Fibroblast of peridontal ligament (primary cell): Measurements from ENCODE around the gene ROR2.
"Not testable (repeated sequence)": the region's sequence is repeated elsewhere in the genome, so short reads cannot be mapped to it uniquely, and the experiment has no call there.

Experiments used
- DNase-seq: peaks from one replicate; pipeline ENCODE4 v3.0.0-alpha.2; 2010; ENCODE audit errors: extremely low read depth

Gene ROR2

DNA sequence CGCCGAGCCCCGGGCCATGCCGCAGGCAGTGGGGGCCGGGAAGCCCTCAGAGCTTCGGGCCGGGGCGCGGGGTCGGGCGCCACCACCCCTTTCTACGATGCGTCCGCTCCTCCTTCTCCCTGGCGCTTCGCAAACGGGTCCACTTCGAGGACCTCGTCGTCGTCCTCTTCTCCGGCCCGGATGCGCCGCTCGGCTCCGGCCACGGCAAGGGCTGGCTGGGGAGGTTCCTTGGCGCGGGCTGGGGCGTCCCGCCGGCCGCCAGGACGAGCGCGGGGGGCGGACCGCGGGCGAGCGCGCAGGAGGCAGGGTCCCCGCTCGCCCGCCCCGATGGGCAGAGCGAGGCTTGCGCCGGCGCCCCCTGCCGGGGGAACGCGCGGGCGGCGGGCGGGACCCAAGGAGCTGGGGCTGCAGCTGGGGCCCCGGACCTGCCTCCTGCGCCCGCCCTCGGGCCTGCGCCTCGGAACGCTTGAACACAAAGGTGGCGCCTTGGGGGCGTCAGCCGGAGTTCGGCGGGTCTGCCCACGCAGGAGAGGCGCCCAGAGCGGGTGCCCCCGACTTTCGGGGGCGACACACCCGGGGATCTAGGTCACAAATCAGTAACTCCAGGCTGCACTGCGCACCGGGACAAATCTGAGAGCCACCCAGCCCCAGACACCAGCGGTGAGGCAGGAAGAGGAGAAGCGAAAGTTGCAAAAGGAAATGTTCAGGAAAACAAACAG lies at the start of gene ROR2:
ROR2 (minus strand) TSS at position 283 of the 719 bp plus-strand sequence.
- DNase-seq, result no peak

DNA sequence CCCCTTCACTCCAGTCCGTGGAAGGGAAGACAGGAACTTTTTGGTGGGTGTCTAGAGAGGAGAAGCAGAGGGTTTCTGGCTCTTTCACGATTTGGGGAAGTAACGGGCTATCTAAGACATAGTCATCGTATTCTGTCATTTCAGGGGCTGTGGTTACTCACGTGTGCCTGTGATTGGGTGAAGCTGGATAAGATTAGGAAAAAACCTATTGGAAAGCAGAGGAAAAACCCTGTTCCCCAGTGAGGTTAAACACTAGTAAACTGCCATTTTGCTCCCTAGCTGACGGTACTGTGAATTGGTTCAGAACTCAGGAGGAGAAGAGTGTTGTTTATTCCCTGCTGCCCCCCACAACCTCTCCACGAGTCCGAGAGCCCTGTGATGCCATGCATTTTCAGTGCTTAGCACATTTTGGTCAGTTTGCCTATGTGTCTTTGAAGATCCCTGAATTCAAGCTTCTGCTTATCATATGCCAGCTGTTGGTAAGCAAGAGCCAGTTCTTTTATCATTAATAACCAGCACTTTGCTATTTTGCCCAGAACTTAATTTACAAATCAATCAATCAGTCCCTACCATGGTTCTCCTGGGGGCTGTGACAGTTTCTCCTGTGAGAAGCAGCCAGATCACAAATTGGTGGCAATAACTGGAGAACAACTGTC lies 45.1 kb upstream of the ROR2 start:
- DNase-seq, result no peak

DNA sequence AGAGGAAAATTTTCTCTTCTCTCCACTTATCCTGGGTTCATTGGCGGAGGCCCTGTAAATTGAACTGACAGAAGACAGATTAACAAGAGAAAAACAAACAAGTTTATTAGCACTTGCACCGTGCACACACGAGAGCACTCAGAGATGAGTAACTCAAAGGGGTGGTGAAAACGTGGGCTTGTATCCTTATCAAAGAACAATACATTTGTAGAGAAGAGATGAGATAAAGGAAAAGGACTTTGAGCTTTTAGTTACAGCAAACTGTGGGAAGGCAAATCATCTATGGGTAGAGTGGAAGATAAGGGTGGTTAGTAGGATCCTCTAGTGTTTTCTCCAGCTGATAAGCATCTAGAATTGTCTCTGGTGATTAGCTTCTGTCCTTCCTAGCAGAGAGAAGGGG lies 44.4 kb upstream of the ROR2 start:
- no peak for DNase-seq

DNA sequence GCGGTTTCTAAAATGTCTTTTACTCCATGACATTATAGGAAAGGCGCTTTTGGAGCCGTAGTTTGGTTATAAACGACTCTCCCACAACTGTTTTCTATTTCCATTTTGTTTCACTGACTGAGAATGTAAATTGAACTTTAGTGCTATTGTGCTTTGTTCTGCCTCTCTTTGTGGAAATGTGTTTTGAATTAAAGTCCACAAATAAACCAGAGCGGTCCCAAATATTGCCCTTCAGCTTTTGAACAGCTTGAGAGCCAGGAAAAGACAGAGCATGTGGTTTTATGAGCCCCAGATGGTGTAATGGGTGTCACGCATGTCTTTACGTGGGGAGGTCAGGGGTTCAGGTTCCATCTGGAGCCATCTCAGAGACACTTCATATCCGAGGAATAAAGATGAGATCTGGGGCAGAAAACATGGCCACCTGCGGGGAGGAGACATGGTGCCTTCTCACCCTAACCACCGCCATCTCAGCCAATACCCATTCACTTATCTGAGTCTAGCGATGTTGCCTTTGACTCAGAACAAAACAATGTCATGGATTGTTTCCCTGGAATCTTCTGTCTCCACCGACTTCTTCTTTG lies 42.5 kb upstream of the ROR2 start:
- DNase-seq, result peak; percentile 87

DNA sequence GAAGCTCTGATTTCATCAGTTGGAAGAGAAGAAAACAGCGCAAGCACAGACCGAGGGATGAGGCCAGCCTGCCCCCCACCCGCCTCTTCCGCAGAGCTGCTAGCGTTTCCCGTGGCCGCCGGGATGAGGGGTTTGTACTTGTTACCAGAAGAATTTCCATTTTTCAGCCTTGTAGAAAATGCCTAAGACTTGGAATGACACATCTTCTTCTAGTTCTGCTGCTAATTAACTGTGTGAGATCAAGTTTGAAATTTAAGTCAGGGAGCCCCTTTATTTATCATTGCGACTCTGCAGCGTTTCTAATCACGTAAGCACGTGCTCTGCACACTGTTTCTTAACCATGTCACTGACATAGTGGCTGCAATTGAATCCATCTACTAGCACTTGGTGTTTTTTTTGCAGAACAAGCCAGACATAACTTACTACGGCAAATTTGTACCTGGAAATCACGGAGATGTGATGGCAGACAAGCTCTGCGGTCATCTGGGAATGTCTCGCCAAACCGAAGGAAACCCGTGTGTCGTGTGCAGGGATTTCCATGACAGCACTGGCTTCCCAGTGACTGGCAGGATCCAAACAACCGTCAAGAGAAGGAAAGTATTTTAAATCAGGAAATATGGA lies 41.8 kb upstream of the ROR2 start:
- DNase-seq, result peak; percentile 23

DNA sequence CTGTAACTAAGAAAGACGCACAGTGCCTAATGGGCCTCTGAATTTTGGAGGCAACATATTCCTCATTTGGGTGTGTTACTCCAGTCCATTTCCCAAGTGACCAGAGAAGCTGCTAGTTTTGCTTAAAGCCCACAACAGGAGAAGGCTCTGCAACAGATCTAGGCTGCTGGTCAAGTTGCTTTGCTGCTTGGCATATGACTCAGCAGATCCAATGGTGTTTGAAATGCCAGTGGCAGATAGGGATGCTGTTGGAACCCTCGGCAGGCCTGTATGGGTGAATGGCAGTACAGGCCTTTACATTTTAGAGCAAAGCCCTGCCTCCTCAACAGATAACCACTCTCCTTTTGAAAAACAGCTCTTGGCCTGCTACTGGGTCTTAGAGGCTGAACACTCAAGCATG lies 36.2 kb upstream of the ROR2 start:
- no peak for DNase-seq

DNA sequence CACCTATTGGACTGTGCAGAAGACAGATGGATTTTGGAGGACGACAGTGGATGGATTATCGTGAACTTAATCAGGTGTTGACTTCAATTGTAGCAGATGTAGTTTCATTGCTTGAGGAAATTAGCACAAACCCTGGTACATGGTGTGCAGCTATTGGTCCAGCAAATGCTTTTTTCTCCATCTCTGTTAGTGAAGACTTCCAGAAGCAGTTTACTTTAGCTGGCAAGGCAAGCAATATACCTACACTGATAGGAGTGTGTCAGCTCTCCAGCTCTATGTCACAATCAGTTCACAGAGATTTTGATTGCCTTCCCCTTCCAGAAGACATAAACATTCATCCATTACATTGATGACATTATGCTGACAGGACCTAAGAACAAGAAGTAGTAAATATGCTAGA lies 35.7 kb upstream of the ROR2 start:
- no peak for DNase-seq

DNA sequence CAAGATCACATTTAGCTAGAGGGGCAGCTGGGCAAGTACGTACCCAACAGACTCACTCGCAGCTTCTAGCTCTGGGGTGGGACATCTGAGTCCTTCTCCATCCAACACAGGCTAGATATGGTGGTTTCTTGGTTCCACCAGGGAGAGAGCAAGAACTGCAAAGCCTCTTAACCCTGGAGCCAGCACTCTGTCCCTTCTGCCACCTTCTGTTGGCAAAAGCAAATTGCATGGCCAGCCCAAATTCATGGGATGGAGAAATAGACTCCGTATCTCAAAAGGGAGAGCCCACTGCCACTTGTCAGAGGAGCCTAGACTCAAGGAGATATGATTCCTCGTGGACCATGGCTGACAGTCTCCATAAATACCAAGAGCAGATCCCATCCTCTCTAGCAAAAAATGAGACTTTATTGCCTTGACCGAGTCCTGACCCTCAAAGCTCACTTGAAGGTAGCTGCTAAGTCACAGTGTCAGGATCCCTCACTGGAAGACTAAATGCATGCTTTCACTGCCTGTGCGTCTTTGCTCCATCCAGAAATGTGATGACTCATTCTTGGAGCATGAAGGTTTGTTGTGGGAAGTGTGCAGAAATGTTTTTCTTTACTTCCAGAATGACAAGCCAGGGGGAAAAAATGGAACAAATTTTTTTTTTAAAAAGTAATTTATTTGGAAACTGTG lies 28.8 kb upstream of the ROR2 start:
- DNase-seq, result peak; percentile 55

DNA sequence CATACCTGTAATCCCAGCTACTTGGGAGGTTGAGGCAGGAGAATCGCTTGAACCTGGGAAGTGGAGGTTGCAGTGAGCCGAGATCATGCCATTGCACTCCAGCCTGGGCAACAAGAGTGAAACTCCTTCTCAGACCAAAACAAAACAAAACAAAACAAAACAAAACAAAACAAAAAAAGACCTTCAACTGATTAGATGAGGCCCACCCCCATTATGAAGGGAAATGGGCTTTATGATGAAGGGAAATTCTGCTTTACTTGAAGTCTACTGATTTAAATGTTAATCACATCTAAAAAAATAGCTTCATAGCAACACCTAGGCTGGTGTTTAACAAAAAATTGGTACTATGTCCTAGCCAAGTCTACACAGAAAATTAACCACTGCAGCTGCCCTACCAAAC lies 25.2 kb upstream of the ROR2 start:
- DNase-seq, result not testable (repeated sequence)

DNA sequence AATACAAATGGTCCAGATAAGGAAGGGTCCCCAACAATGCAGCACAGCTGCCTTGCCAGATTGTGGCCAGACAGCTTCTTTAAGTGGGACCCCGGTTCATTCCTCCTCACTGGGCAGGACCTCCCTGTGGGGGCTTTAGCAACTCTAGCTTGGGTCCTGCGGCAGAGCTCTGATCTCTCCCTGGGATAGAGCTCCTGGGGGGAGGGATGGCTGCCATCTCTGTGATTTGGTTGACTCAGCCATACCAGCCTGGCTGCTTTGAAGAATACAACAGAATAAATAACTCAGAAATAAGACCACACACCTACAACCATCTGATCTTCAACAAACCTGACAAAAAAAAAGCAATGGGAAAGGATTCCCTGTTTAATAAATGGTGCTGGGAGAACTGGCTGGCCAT lies 22.7 kb upstream of the ROR2 start:
- no peak for DNase-seq

DNA sequence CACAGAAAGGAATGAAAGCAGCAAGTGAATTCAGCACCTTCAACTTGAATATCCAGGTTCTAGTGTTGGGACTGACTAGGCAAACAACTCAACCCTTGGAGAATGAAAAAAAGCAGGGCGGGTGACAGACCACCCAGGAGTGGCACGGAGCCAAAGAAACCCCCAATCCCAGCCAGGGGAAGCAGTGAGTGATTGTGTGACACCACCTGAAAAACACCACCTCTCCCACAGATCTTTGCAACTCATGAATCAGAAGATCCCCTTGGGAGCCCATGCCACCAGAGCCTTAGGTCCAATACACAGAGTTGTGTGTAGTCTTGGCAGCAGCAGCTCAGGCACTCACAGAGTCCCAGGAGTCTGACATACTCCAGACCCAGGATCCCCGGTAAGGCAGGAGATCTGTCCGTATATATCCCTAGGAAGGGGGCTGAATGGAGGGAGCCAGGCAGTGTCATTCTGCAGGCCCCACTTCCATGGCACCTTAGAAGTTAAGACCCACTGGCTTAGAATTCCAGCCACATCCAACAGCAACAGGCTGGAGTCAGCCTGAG lies 22.1 kb upstream of the ROR2 start:
- no peak for DNase-seq

DNA sequence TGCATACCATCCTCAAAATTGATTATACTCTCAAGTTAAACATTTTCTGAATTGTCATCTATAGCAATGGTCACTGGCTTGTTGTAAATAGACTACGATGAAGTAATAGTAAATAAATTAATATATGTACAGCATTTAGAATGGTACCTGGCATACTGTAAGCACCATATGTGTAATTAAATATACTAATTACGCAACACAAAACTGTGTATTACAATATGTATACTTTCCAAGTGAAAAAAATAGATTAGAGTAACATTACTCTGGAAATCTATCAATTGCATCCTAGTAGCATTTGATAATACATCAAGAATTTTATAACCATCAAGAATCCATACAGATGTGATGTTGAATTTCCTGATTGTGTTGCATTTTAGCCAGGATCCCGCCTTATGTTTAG lies 17.2 kb upstream of the ROR2 start:
- DNase-seq, result no peak

DNA sequence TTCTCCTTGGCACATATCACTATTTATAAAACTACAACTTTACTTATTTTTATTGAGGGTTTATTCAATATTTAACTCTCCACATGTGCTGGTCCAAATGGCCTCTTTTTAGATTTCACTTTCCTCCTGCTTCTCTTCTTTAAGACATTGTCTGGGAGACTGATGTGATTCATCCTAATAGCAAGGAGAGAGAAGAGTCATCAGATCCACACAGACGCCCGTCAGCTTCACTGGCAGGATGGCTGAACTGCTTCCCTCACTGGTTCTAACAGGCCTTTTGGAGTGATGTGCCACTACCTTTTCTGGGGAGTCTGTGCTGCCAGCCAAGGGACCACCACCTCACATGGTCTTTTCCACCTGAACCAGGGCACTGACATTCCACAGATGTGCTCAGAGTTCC lies 16.5 kb upstream of the ROR2 start:
- DNase-seq, result no peak

DNA sequence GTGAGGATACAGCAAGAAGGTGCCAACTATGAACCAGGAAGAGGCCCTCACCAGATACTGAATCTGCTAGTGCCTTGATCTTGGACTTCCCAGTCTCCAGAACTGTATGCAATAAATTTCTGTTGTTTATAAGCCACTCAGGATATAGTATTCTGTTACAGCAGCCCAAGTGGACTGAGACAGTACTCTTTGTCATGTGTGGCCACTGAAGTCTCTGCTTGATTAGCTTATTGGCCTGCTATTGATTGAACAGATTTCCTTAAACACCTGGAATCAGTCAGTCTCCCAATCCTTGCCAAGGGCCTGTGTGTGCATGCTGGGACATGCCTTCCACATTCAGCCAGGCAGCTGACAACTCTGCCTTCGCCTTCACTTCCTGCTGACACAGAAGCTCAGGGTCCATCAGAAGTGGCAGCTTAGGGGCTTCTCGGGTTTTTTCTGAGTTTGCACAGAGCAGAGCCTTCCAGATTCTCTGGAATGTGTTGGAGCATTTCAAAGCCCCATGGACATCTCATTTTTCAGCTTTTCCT lies 13.7 kb upstream of the ROR2 start:
- no peak for DNase-seq

DNA sequence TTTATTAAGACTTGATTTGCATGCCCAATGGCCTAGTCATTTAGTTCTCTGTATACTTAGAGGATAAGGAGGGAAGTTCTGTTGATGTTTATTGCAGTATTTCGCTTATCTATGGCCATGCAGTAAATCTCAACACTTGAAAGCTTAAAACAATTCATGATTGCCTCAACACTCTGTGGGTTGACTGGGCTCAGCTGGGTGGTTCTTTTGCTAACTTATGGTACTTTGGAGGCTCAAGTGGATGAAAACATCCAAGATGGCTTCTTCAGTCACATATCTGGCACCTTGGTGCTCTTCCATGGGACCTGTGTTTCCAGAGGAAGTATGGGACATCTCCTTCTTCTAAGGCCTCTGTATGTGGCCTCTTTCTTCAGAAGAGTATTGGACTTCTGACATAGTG lies 10.3 kb upstream of the ROR2 start:
- DNase-seq, result no peak

DNA sequence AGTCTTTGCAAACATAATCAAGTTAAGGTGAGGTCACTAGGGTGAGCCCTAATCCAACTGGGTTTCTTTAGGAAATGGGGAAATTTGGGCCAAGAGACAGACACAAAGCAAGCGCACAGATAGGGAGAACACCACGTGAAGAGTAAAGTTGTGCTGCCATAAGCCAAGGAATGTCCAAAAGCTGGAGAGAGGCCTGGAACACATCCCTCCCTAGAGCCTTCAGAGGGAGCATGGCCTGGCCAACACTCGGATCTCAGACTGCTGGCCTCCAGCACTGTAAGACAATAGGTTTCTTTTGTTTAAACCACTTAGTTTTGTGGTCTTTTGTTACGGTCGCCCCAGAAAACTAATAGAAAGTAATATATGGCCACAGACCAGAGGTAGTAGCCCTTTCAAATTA lies 8.1 kb upstream of the ROR2 start:
- DNase-seq, result no peak

DNA sequence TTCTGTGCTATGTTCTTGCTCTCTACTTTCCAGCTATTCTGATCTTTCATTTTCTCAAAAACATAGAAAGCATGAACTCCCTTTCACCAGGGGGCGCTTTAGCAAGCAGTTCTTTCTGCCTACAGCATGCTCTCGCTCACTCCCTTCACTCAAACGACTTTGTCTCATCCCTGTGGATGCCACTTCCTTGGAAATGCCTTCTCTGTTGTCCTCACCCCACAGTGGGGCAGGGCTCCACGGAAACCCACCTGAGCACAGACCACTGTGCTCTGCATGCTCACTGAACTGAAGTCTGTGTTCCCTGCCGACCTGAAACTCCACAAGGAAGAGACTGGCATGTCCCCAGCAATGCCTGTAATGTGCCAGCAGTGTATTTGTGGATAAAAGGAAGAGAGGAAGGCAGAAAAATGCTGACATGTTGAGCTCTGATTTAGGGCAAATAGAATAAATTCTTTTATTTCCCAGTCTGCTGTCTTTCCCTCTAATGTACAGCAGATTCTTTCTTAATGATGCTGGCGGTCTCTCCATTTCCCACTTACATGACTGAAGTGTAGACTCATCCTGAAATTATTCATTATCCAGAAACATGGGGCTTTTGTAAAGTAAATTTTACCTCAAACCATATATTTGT lies 4.9 kb upstream of the ROR2 start:
- peak; percentile 66 for DNase-seq

DNA sequence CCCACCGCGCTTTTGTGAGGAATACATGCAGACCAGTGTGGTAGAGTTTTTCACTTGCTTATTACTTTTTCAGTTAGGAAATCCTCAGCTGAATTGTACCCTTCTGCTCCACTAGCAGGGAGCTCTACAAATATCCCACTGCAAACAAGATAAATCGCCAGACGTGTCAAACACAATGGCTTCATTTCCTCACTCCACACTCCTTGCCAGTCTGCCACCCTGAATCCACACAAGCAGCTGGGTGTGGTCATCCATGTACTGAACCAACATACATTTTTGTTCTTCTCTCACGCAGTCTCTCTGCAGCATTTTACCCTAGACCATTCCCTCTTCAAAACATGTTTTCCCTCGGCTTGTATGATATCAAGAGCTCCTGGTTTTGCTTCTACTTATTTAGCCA lies 3.7 kb upstream of the ROR2 start:
- DNase-seq, result no peak

DNA sequence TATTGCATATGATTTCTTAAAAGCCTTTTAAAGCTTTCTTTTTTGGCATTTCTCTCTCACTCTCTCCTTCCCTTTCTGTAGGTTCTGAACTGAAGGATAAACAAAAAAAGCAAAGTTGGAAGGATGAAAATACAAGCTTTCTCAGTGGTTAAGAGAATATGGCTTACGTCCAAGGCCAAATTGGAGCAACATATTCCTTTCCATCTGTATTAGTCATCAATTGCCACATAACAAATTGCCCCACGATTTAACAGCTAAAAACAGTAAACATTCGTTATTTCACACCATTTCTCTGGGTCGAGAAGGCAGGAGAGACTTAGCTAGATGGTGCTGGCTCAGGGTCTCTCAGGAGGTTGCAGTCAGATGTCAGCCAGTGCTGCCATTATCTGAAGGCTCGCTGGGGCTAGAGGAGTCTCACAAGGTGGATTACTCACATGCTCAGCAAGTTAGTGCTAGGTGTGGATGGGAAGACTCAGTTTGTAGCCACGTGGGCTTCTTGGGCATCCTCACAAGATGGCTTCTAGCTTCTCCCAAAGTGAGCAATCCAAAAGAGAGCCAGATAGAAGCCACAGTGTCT lies 2.0 kb upstream of the ROR2 start:
- DNase-seq, result peak; percentile 23

DNA sequence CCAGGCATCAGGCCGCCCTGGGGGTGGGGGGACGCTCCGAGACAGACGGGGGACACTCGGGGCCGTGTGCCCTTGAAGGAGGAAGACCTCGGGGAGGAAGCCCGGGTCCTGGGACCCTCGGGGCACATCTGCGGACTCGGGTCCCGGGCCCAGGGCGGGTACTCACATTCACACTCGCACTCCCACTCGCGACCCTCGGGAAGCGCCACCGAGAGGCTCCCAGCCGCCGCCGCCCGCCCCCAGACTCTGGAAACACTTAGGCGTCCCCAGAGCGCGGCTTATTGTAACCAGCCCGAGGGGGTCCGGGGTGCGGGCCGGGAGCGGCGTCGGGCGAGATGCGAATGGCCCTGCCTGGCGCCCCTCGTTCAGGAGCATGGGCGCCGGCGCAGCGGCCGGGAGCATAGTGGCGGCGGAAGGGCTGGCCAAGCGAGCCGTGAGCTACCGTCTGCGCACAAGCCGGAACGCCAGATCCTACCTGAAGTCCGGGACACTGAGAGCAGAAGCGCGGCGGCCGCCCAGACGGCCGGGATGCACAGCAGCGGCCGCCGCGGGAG lies 559 bp downstream of the ROR2 start:
- DNase-seq, result no peak
